ENCODE results near the gene SLC13A1. TPM values are rescaled to one million over a fixed set of nuclear protein-coding genes. Genes with fewer than 3 reads are reported as not detected.

SLC13A1 gene
- total and polyA plus RNA-seq, 3 donors from 2014 or later: not detected

DNA sequence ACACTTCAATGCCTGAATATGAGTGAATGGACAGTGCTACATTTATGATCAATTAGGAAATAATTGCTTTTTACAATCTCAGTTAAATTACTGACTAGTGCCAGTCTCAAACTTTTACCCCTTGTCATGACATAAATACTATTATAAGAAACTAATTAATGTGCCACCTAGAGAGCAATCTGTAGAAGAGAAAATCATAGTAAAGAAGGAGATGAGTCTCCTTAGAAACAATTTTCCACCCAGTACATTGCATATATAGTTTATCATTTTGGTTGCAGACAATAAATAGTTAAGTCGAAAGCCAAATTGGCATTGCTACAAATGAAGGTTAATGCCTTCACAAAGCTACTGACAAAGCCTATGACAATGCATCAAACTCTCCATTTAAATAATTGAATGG lies 68.6 kb downstream of the SLC13A1 start:
- H3K27me3 ChIP-seq: no peaks in the 10 kb centered on the region
- intact Hi-C loops (cut with DNase I; ENCODE audit: low total_unique reads): no loop called here
- H3K4me3 ChIP-seq: no peak overlapping the region
- DNase-seq: no peak
- no peak overlapping the region for H3K27ac ChIP-seq
- TF ChIP-seq POLR2A (IDR thresholded peaks at IDR 0.05): no peak
- TF ChIP-seq, protein P1, sequence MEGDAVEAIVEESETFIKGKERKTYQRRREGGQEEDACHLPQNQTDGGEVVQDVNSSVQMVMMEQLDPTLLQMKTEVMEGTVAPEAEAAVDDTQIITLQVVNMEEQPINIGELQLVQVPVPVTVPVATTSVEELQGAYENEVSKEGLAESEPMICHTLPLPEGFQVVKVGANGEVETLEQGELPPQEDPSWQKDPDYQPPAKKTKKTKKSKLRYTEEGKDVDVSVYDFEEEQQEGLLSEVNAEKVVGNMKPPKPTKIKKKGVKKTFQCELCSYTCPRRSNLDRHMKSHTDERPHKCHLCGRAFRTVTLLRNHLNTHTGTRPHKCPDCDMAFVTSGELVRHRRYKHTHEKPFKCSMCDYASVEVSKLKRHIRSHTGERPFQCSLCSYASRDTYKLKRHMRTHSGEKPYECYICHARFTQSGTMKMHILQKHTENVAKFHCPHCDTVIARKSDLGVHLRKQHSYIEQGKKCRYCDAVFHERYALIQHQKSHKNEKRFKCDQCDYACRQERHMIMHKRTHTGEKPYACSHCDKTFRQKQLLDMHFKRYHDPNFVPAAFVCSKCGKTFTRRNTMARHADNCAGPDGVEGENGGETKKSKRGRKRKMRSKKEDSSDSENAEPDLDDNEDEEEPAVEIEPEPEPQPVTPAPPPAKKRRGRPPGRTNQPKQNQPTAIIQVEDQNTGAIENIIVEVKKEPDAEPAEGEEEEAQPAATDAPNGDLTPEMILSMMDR (IDR thresholded peaks at IDR 0.05): no peak
- H3K9me3 ChIP-seq: no peaks in the 10 kb centered on the region
- H3K4me1 ChIP-seq: no peaks in the 10 kb centered on the region
- WGBS, 2 donors: 77 to 94% methylated on average over 1 of the region's 1 CpG
- H3K36me3 ChIP-seq (ENCODE audit: low read depth, missing control alignments): no peaks in the 10 kb centered on the region

DNA sequence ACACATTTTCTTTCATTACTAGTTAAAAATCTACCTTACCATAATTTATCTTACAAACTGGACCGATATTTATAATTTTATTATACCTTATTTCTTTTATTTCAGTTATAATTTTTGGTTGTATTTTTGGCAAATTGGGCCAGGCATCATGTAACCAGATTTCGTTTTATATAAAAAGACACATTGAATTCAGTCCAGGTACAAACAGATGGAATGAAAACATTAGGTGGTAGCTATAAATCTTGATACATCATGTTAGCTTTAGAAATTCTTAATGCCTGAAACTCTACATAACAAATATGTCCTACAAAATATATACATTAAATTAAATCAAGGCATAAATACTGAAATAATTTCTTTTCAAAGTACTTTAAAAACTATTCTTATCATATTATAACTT lies 73.1 kb downstream of the SLC13A1 start:
- Histone ChIP-seq H3K9me3 (no peaks in the 10 kb centered on the region), H3K4me3 (no peak overlapping the region), H3K4me1 (no peaks in the 10 kb centered on the region), H3K36me3 (ENCODE audit: low read depth, missing control alignments) (no peaks in the 10 kb centered on the region), H3K27ac (no peak overlapping the region), H3K27me3 (no peaks in the 10 kb centered on the region)
- WGBS, 2 donors: 49 to 70% methylated on average over 2 of the region's 2 CpGs
- TF ChIP-seq, protein P1 (IDR thresholded peaks at IDR 0.05): no peak
- TF ChIP-seq POLR2A (IDR thresholded peaks at IDR 0.05): no peak
- DNase-seq: no peak
- intact Hi-C loops (cut with DNase I; ENCODE audit: low total_unique reads): no loop called here

DNA sequence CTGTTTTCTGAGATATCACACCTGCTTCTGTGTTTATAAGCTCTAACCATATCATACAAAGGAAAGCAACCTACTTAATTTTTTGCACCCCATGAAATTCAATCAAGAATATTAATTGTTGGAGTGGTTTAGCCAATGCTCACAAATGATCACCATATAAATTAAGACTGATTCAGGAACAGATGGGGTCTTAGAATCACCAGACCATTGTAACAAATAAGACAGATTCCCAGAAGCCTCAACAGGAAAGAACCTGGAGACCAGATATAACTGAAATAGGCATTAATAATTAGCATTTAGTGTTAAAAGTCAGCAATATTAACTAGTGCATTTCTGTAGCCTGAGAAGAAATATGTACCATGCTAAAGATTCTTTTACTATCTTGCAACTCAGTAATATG lies 73.6 kb downstream of the SLC13A1 start:
- Histone ChIP-seq H3K9me3 (no peaks in the 10 kb centered on the region), H3K4me3 (no peak overlapping the region), H3K4me1 (no peaks in the 10 kb centered on the region), H3K27ac (no peak overlapping the region), H3K27me3 (no peaks in the 10 kb centered on the region), H3K36me3 (ENCODE audit: low read depth, missing control alignments) (no peaks in the 10 kb centered on the region)
- intact Hi-C loops (cut with DNase I; ENCODE audit: low total_unique reads): no loop called here
- DNase-seq: no peak
- TF ChIP-seq POLR2A (IDR thresholded peaks at IDR 0.05): no peak
- TF ChIP-seq, protein P1 (IDR thresholded peaks at IDR 0.05): no peak

DNA sequence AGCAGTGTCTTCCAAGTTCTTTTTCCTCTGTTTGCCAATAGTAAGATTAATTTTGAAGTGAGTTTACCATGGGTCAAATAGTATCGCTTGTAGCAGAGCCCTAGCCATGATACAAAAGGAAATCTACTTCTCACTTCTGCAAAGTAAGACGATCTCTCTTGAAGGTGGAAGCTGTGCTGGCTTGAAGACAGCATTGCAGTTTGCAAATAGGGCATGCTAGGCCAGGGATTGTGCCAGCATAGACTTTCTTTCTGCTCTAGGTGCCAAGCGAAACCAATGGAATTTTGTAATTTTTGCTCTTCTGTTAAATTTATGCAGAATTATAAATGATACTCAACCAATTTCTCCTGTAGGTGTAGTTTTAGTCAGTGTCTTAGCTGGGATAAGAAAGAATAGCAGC lies 74.5 kb downstream of the SLC13A1 start:
- no peaks in the 10 kb centered on the region for H3K4me1 ChIP-seq
- no peaks in the 10 kb centered on the region for H3K9me3 ChIP-seq
- TF ChIP-seq, protein P1 (IDR thresholded peaks at IDR 0.05): no peak
- no peak for TF ChIP-seq POLR2A (IDR thresholded peaks at IDR 0.05)
- no peak for DNase-seq
- H3K27me3 ChIP-seq: no peaks in the 10 kb centered on the region
- intact Hi-C loops (cut with DNase I; ENCODE audit: low total_unique reads): no loop called here
- no peaks in the 10 kb centered on the region for H3K36me3 ChIP-seq (ENCODE audit: low read depth, missing control alignments)
- no peak overlapping the region for H3K4me3 ChIP-seq
- no peak overlapping the region for H3K27ac ChIP-seq
- WGBS, 2 donors: 87 to 89% methylated on average over 3 of the region's 3 CpGs

DNA sequence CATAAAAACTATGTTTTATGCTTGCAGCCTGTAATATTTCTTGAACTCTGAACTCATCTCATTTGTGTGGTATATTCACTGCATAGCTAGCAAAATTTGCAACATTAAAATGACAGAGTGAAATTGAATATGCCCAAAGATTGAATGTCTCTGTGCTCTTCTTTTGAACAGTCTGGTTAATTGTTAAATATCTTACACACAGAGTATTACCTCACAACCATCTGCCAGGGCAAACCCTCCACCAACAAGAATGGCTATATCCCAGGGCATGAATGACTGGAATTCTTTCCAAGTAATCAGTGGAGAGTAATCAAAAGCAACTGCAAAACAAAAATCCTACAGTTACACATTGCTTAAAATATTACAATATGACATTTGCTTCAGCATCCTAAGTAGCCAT lies 76.9 kb downstream of the SLC13A1 start:
- Histone ChIP-seq H3K9me3 (no peaks in the 10 kb centered on the region), H3K4me1 (no peaks in the 10 kb centered on the region), H3K36me3 (ENCODE audit: low read depth, missing control alignments) (no peaks in the 10 kb centered on the region), H3K4me3 (no peak overlapping the region), H3K27me3 (no peaks in the 10 kb centered on the region), H3K27ac (no peak overlapping the region)
- intact Hi-C loops (cut with DNase I; ENCODE audit: low total_unique reads): no loop called here
- DNase-seq: no peak
- TF ChIP-seq, protein P1 (IDR thresholded peaks at IDR 0.05): no peak
- no peak for TF ChIP-seq POLR2A (IDR thresholded peaks at IDR 0.05)
